GM18861 (cell line): Measurements from ENCODE around the gene NEMF.
"Not testable (repeated sequence)": the region's sequence is repeated elsewhere in the genome, so short reads cannot be mapped to it uniquely, and the experiment has no call there.

Source experiments
- ATAC-seq: cut with Tn5 transposase; IDR thresholded peaks from one replicate; pipeline ENCODE4 v1.9.1; 2021; ENCODE audit not compliant: unreplicated experiment

Gene NEMF

DNA sequence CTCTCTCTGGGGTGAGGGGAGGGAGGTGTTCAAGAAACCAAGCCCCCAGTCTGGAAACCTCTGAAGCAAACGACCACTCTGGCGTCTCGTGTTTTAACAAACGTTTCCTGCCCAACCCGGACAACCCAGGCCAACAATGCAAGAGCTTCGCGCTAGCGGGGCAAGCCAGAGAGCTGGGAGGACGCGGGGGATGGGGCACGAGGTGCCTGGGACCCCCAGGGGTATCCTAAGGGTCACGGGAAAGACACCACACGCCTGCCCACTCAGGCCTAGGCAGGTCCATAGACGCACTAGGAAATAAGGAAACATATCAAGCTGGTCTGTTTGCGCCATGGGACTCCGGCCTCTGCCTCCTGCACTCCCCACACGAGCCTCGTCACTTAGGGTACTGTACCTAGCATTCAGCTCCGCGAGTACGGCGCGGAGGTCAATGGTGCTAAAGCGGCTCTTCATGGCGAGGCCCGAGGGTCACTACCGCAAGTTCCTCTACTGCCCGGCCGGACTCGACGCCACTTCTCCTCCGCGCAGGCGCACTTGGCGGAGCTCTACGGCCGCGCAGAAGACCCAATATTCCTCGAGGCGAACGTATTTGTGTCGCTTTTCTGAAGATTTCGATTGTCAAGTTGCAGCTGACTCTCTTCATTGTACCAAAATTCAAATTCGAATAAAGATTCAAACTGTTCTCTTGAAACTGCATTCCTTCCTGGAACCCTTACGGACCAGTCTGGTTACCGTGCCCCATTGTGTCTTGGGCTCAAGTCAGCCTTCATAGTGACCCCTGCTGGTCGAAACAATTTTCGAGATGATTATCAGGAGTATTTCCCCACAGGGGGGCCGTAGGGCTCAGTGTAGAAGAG, at the start of gene NEMF:
Gene NEMF (minus strand): TSS at position 488 of the 857 bp plus-strand sequence. CDS start 35 bp downstream, at position 453.
- ATAC-seq = peak; percentile 73

GRCh38 chr14:49900973-49901372, 48.4 kb upstream of the NEMF start:
- ATAC-seq = no peak

DNA sequence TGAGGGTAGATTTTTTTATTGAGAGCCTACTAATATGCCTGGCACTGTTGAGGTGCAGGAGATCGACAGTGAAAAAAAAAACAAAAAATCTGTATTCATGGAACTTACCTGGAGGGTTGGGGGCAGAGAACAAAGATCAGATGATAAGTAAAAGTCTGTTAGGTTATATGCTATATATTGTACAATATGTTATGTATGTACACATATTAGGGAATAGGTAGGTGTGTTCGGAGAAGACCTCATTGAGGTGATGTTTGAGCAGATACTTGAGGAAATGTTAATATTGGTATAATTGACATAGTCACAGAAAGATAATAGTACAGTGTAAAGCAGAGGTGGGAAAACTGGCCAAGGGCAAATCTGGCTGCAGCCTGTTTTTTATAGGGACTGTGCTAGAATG, 45.9 kb upstream of the NEMF start:
- ATAC-seq = no peak

- ATAC-seq = no peak
These were observed 45.4 kb upstream of the NEMF start for GRCh38 chr14:49897965-49898364.

DNA sequence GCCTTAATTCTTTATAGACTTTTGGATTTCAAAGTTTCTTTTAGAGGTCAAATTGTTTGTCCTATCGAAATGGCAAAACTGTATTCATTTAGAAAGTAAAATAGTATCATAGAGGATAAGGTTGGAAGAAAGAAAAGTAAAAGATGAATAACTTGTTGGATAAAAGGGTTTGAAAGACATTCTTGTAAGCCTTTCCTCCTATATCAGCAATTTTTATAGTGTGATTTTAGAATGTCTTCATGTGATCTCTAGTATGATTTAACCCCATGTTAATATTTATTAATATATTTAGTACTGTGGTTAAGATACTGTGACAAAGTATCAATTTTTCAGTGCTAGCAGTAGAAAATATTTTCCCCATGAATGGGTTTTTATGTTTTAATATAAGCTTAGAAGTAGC, 44.8 kb upstream of the NEMF start:
- ATAC-seq = no peak

DNA sequence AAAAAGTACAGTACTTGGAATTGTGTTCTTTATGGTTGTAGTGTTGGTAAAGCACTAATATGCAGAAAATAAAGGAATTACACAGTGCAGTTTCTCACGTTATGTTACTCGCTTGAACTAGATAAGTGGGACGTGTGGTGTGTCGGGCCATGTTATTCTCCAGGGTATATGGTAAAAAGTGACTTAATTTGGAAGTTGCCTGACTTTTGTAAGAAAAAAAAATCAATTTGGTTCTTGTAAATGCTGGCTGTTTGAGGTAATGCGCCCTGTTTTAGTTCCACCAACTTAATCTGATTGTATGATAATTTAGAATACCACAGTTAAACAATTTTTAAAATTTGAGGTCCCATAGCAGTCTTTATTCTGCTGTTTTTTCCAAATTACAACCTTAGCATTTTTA, 44.4 kb upstream of the NEMF start:
- ATAC-seq = no peak

- ATAC-seq = not testable (repeated sequence)
These were observed 43.7 kb upstream of the NEMF start for GRCh38 chr14:49896272-49896671.

DNA sequence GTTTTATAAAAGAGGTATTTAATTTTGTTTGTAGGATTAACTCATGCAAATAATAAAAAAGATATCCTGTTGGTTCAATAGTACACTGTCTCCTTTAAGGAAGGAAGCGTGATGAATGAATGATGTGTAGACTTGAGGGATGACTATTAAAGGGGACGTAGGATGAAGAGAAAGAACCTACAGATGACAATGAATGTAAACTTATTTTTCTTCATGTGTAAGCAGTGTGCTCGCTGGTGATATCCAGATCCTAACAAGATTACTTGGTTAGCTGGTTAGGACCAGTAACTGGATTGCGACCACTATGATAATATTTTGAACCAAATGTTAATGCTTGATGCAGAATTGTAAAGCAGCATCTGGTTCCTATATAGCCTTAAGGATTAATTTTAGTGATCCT, 42.9 kb upstream of the NEMF start:
- no peak for ATAC-seq

DNA sequence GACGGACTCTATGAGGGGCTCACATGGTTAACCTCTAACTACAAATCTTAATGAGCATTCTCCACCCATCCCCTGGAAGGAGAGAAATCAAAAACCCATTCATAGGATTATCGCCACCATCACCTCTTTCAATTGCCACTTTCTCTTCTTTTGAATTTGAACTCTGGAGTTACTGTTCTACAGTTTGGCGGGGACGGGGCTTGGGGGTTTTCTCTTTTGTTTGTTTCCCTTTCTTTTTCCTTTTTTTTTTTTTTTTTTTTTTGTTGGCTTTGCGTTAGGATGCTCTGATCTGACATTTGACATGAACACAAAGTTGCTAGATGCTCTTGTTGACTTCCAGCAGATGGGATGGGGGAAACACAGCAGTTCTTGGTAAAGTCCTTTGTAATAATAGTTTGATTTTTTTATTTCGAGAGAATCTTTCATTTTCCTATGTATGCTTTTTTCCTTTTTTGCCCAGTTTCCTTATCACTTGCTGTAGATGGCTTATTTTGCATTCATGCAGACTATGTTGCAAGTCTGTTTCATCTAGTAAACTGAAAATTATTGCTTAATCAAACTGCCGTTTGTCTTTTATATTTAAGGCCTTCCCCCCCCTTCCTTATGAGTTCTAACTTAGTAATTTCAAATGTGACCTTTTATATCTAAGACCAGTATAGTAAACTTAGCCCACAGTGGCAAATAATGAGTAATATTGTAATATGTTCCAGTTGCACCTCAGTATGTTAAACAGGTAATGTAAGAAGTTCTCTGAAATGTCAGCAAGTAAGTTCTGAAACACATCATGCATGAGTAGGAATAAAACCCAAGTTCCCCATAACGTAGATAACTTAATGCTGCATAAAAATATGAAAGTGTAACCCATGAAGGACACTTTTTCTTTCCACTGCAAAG, 41.9 kb upstream of the NEMF start:
- not testable (repeated sequence) for ATAC-seq

DNA sequence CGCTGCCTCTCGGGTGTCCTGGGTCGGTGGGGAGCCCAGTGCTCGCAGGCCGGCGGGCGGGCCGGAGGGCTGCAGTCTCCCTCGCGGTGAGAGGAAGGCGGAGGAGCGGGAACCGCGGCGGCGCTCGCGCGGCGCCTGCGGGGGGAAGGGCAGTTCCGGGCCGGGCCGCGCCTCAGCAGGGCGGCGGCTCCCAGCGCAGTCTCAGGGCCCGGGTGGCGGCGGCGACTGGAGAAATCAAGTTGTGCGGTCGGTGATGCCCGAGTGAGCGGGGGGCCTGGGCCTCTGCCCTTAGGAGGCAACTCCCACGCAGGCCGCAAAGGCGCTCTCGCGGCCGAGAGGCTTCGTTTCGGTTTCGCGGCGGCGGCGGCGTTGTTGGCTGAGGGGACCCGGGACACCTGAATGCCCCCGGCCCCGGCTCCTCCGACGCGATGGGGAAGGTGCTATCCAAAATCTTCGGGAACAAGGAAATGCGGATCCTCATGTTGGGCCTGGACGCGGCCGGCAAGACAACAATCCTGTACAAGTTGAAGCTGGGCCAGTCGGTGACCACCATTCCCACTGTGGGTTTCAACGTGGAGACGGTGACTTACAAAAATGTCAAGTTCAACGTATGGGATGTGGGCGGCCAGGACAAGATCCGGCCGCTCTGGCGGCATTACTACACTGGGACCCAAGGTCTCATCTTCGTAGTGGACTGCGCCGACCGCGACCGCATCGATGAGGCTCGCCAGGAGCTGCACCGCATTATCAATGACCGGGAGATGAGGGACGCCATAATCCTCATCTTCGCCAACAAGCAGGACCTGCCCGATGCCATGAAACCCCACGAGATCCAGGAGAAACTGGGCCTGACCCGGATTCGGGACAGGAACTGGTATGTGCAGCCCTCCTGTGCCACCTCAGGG, 41.0 kb upstream of the NEMF start:
- ATAC-seq = no peak

- peak; percentile 72 for ATAC-seq
These were observed 40.2 kb upstream of the NEMF start, which contains the start of gene ARF6 for GRCh38 chr14:49892636-49893308. Gene ARF6, plus strand, starts transcription at chr14:49893082. Its CDS starts 655 bp downstream, at chr14:49893737.

DNA sequence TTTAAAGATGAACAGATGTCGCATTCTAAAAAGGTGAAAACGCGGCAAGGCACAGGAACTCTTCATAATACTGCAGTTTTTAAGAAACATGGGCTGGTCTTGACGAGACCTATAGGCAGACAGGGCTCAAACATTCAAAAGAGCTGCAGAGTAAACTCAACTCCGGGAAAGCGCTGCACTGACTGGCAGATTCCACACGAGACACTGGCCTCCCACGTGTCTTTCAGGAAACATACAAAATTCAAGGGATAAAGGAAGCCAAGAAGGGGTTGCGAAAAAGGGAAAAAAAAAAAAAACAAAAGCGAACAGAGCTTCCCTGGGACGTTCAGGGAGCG, 39.7 kb upstream of the NEMF start:
- ATAC-seq = peak; percentile 37

DNA sequence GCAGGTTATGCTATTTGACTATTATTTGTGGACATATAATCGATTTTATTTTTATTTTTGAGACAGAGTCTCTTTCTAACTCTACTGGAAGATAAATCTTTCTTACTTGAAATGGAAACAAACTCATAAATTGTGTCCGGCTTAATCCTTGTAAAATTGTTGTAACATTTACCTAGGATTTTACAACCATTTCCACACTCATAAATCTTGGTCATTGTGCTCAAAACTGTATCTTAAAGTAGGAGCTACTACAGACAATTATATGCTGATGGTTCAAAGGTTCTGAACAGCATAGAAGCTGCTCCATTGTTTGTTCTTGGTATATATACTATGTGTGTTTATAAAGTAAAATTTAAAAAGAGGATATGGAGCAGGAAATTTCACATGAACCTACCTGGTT, 35.7 kb upstream of the NEMF start:
- no peak for ATAC-seq

DNA sequence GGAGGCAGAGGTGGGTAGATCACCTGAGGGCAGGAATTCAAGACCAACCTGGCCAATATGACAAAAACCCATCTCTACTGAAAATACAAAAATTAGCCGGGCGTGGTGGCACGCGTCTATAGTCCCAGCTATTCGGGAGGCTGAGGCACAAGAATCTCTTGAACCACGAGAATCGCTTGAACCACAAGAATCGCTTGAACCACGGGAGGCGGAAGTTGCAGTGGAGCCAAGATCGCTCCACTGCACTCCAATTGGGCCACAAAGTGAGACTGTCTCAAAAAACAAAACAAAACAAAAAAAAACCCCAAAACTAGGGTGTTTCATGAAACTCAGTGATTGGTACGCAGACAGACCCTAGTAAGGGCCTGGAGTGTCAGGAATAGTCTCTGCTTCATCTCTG, 33.9 kb upstream of the NEMF start:
- no peak for ATAC-seq

- ATAC-seq = no peak
These were observed 30.5 kb upstream of the NEMF start for GRCh38 chr14:49882826-49883694.

DNA sequence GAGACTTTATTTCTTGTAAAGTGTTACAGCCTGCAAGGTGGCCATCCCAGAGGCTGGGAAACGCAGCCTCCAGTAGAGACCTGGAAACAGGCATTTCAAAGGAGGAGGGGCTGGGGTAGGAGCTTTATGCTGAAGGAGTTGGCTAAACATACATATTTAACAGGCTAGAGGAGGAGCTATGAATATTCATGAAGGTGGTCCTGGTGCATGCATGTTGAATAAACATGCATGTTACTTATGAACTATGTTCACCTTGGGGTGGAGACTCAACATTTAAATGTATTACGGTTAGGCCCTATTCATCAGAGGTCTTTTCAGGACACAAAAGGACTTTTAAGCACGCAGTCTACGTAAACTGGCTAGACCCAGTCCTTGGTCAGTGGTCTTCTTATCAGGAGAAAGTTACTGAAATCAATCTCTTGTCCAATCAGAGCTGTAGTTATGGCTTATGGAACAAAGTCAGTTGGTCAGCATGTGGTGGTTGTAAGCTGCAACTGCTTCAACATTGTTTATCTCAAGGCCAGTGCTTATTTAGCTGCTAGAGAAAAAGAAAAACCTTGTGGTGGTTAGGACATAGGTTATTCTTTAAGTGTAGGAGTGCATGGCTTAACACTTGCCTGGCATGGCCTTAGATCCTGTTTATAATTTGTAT, 28.9 kb upstream of the NEMF start:
- no peak for ATAC-seq

DNA sequence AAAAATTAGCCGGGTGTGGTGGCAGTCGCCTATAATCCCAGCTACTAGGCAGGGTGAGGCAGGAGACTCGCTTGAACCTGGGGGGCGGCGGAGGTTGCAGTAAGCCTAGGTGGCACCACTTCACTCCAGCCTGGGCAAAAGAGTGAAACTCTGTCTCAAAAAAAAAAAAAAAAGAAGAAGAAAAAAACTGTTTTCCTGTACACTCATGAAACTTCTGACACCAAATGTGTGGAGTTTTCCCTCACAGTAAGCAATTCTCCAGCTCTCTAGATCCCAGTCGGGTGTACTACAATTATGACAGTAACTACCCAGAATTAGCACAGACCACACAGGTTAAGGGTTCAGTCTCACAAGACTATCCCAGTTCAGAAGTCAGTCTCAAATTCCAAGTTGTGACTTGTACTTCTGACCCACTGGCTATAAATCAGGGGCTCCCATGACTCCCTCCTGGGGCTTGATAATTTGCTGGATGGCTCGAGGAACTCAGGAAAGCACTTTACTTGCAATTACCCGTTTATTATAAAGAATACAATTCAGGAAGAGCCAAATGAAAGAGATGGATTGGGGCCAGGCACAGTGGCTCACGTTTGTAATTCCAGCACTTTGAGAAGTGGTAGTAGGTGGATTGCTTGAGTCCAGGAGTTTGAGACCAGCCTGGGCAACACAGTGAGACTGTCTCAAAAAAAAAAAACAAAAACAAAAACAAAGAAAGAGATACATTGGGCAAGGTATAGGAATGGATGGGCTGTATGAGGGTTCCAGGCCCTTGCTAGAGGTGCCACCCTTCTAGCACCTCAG, 27.9 kb upstream of the NEMF start:
- ATAC-seq = no peak

DNA sequence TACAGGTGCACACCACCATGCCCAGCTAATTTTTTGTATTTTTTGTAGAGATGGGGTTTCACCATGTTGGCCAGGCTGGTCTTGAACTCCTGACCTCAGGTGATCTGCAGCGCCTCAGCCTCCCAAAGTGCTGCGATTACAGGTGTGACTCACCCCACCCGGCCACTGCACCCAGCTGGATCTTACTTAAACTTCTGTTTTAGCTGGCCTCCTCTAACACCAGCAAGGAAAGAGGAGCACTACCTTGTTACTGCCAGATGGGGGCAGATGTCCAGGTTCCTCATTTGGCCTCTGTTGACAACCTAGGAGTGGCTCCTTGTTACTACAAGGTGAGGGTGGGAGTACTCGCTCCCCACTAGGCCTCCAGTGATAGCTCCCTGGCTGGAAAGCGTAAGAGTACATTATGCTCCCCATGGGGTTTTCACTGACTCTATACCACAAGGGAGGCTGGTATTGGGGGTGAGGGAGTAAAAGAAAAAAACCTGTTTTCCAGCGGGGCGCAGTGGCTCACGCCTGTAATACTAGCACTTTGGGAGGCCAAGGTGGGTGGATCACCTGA, 27.1 kb upstream of the NEMF start:
- ATAC-seq = peak; percentile 90
